HL-60 (cell line): ENCODE data around the gene NEK10.

Experiments
- CTCF ChIP-seq: IDR thresholded peaks from one replicate; pipeline ENCODE4 v1.5.1; 2011; ENCODE audit warnings: low read length, control low read depth, inconsistent platforms; ENCODE audit not compliant: insufficient read depth
- POLR2AphosphoS5 ChIP-seq: IDR thresholded peaks from 2 replicates; pipeline ENCODE4 v1.6.1; 2012; ENCODE audit warnings: low read depth
- REST ChIP-seq: IDR thresholded peaks from 2 replicates; pipeline ENCODE4 v1.6.1; 2012; ENCODE audit warnings: low read depth; ENCODE audit not compliant: insufficient replicate concordance

GRCh38 chr3:27354588-27355203, 14.5 kb downstream of the NEK10 start:
- no peak for TF ChIP-seq CTCF
- no peak for TF ChIP-seq REST
- no peak for TF ChIP-seq POLR2AphosphoS5
